GDM1 (cell line): Measurements from ENCODE around the gene ARRDC4.

Experiments
- DNase-seq: peaks from one replicate; lab custom pipeline; 2025; lab: John Stamatoyannopoulos, UW

Gene ARRDC4

GRCh38 chr15:97960364-97961066 is at the start of gene ARRDC4:
Gene ARRDC4, plus strand, starts transcription at chr15:97960703. Its CDS starts 159 bp downstream, at chr15:97960862.
- DNase-seq = peak; percentile 99

- DNase-seq = no peak
Measured at GRCh38 chr15:97914711-97915110, 45.8 kb upstream of the ARRDC4 start.

- DNase-seq = no peak
Measured at GRCh38 chr15:97915261-97915660, 45.2 kb upstream of the ARRDC4 start.

- DNase-seq = no peak
Measured at GRCh38 chr15:97921296-97921865, 39.1 kb upstream of the ARRDC4 start.

- no peak for DNase-seq
Measured at GRCh38 chr15:97929456-97930229, 30.9 kb upstream of the ARRDC4 start.

- no peak for DNase-seq
Measured at GRCh38 chr15:97930230-97930629, 30.3 kb upstream of the ARRDC4 start.

GRCh38 chr15:97931314-97931713 is 29.2 kb upstream of the ARRDC4 start:
- DNase-seq = no peak

GRCh38 chr15:97933589-97933988 is 26.9 kb upstream of the ARRDC4 start:
- no peak for DNase-seq

- no peak for DNase-seq
Measured at GRCh38 chr15:97940993-97941392, 19.5 kb upstream of the ARRDC4 start.

- DNase-seq = no peak
Measured at GRCh38 chr15:97941572-97941971, 18.9 kb upstream of the ARRDC4 start.

GRCh38 chr15:97944724-97945123 is 15.8 kb upstream of the ARRDC4 start:
- no peak for DNase-seq

- DNase-seq = no peak
Measured at GRCh38 chr15:97947465-97948260, 12.8 kb upstream of the ARRDC4 start.

GRCh38 chr15:97953254-97953653 is 7.2 kb upstream of the ARRDC4 start:
- DNase-seq = no peak

GRCh38 chr15:97953748-97954147 is 6.8 kb upstream of the ARRDC4 start:
- DNase-seq = no peak

GRCh38 chr15:97955035-97955434 is 5.5 kb upstream of the ARRDC4 start:
- no peak for DNase-seq

- DNase-seq = no peak
Measured at GRCh38 chr15:97955529-97955928, 5.0 kb upstream of the ARRDC4 start.

- DNase-seq = no peak
Measured at GRCh38 chr15:97959724-97960363, 659 bp upstream of the ARRDC4 start.

GRCh38 chr15:97961067-97961954 is 808 bp downstream of the ARRDC4 start:
- DNase-seq = no peak

- no peak for DNase-seq
Measured at GRCh38 chr15:97962263-97962662, 1.8 kb downstream of the ARRDC4 start.

GRCh38 chr15:97963779-97964178 is 3.3 kb downstream of the ARRDC4 start:
- DNase-seq = no peak

GRCh38 chr15:97966246-97966645 is 5.7 kb downstream of the ARRDC4 start:
- no peak for DNase-seq
